CD8-positive, alpha-beta memory T cell (primary cell): ENCODE data around the gene ARMC8. TPM values are rescaled to one million over a fixed set of nuclear protein-coding genes. Genes with fewer than 3 reads are reported as not detected.

Experiments
- CTCF ChIA-PET: fragments of 350-600 bp; sonication (Branson Sonifier 250); formaldehyde crosslinking; loops from one replicate; lab custom pipeline; 2021; ENCODE audit warnings: antibody characterized with exemption; lab: Charles Lee
- POLR2A ChIA-PET: fragments of 350-600 bp; sonication (Branson Sonifier 250); formaldehyde crosslinking; loops from one replicate; lab custom pipeline; 2021; ENCODE audit warnings: antibody characterized with exemption; lab: Charles Lee
- DNase-seq, 5 donors: peaks; one replicate each; pipeline versions ENCODE4 v3.0.0 to v3.0.0-alpha.2; 2020 to 2022; ENCODE audit warnings: mixed read lengths in 1 of 5
- H3K27ac ChIP-seq: one replicate; pipeline ENCODE4 v1.7.0; 2013; ENCODE audit warnings: low read depth, mild to moderate bottlenecking, low read length, moderate library complexity
- H3K27me3 ChIP-seq: 2 replicates; pipeline ENCODE4 v1.7.0; 2013; ENCODE audit warnings: low read length, mild to moderate bottlenecking; ENCODE audit not compliant: insufficient read depth, poor library complexity, severe bottlenecking
- H3K36me3 ChIP-seq: 2 replicates; pipeline ENCODE4 v1.7.0; 2013; ENCODE audit warnings: mild to moderate bottlenecking, low read length, moderate library complexity; ENCODE audit not compliant: insufficient read depth
- H3K4me1 ChIP-seq: 2 replicates; pipeline ENCODE4 v1.7.0; 2013; ENCODE audit warnings: mild to moderate bottlenecking, low read length, moderate library complexity; ENCODE audit not compliant: insufficient read depth
- H3K4me3 ChIP-seq: 2 replicates; pipeline ENCODE4 v1.7.0; 2013; ENCODE audit warnings: mild to moderate bottlenecking, low read length
- H3K9me3 ChIP-seq: 2 replicates; pipeline ENCODE4 v1.7.0; 2013; ENCODE audit warnings: mild to moderate bottlenecking, low read length
- H3K27ac Mint-ChIP-seq, 8 donors: one replicate each; pipeline ENCODE4 v1.8.0; 2020 to 2021; ENCODE audit warnings: mixed read lengths in 8 of 8, mild to moderate bottlenecking in 6 of 8, inconsistent platforms in 3 of 8, moderate library complexity in 3 of 8
- H3K27me3 Mint-ChIP-seq, 2 donors: one replicate each; pipeline ENCODE4 v1.8.0; 2020 to 2021; ENCODE audit warnings: mixed read lengths in 2 of 2, mild to moderate bottlenecking in 1 of 2, moderate library complexity in 1 of 2
- H3K36me3 Mint-ChIP-seq, 3 donors: one replicate each; pipeline ENCODE4 v1.8.0; 2020 to 2021; ENCODE audit warnings: mixed read lengths in 3 of 3, inconsistent platforms in 1 of 3, mild to moderate bottlenecking in 1 of 3
- H3K4me1 Mint-ChIP-seq, 3 donors: one replicate each; pipeline ENCODE4 v1.8.0; 2020 to 2021; ENCODE audit warnings: mixed read lengths in 3 of 3, inconsistent platforms in 1 of 3, mild to moderate bottlenecking in 1 of 3
- H3K4me3 Mint-ChIP-seq, 7 donors: one replicate each; pipeline ENCODE4 v1.8.0; 2020 to 2021; ENCODE audit warnings: mixed read lengths in 7 of 7, mild to moderate bottlenecking in 6 of 7, moderate library complexity in 4 of 7, inconsistent platforms in 2 of 7
- H3K9me3 Mint-ChIP-seq, 5 donors: one replicate each; pipeline ENCODE4 v1.8.0; 2020 to 2022; ENCODE audit warnings: mixed read lengths in 5 of 5, mild to moderate bottlenecking in 3 of 5, moderate library complexity in 2 of 5, inconsistent platforms in 1 of 5
- polyA plus RNA-seq: library from polyadenylated mRNA; unstranded; fragments of 300-500 nt; fragmentation: Illumina TruSeq; gene quantifications from one replicate; pipeline ENCODE4 v1.2.3, GENCODE V29; 2021
- total RNA-seq, 2 experiments: library from RNA; stranded (reverse); gene quantifications; one replicate each; pipeline ENCODE4 v1.2.3, GENCODE V29; 2021

ARMC8 gene
- total and polyA plus RNA-seq, 3 experiments from 2014 or later, result 43.6 to 54.4 (median 47.7) TPM

- H3K27ac ChIP-seq, result peak within 1 kb of the TSS; percentile 82
- H3K36me3 ChIP-seq, result no peaks in the 10 kb centered on the region
- ChIA-PET CTCF (interaction anchor here (0.8 to 1.8 kb wide), 13 partner anchors 8 to 155 kb away, joined by 3 to 6 read pairs (median 4); partner anchors contain the start of gene DBR1), POLR2A (interaction anchor here (0.6 kb wide), 1 partner anchor 97 kb away, joined by 6 read pairs; no protein-coding TSS in a partner anchor)
- peaks cover 0 to 5% (median 0%) of the 10 kb centered on the region in 3 donors for H3K36me3 Mint-ChIP-seq
- H3K9me3 Mint-ChIP-seq, result no peaks in the 10 kb centered on the region
- H3K9me3 ChIP-seq, result no peaks in the 10 kb centered on the region
- DNase-seq, result peak; percentile 87 to 97 (median 92)
- peak within 1 kb of the TSS; percentile 80 to 99 (median 98) for H3K27ac Mint-ChIP-seq
- H3K27me3 Mint-ChIP-seq, result peaks cover 0 to 4% of the 10 kb centered on the region in 2 donors
- peak within 1 kb of the TSS; percentile 95 to 98 (median 98) for H3K4me3 Mint-ChIP-seq
- no peaks in the 10 kb centered on the region for H3K27me3 ChIP-seq
- peaks cover 7% of the 10 kb centered on the region for H3K4me1 ChIP-seq
- peak within 1 kb of the TSS; percentile 80 for H3K4me3 ChIP-seq
- H3K4me1 Mint-ChIP-seq, result peaks cover 25 to 38% (median 30%) of the 10 kb centered on the region in 3 donors
These were observed 142.3 kb downstream of the ARMC8 start, which contains the start of gene NME9 for GRCh38 chr3:138329127-138329983. Gene NME9, minus strand, starts transcription at chr3:138329851. Its CDS starts 516 bp downstream, at chr3:138329335.

- Mint-ChIP-seq H3K27ac (peak overlapping the region; percentile 80 to 99 (median 98)), H3K4me3 (peak overlapping the region; percentile 95 to 98 (median 98)), H3K4me1 (peaks cover 22 to 32% (median 28%) of the 10 kb centered on the region in 3 donors), H3K9me3 (no peaks in the 10 kb centered on the region), H3K27me3 (peaks cover 0 to 4% of the 10 kb centered on the region in 2 donors), H3K36me3 (peaks cover 0 to 5% (median 0%) of the 10 kb centered on the region in 3 donors)
- CTCF ChIA-PET, result interaction anchor here (1.3 kb wide), 1 partner anchor 16 kb away, joined by 4 read pairs; no protein-coding TSS in a partner anchor
- peak overlapping the region; percentile 80 for H3K4me3 ChIP-seq
- H3K27ac ChIP-seq, result peak overlapping the region; percentile 82
- no peaks in the 10 kb centered on the region for H3K27me3 ChIP-seq
- peaks cover 7% of the 10 kb centered on the region for H3K4me1 ChIP-seq
- POLR2A ChIA-PET, result no interaction called here
- DNase-seq, result no peak
- no peaks in the 10 kb centered on the region for H3K9me3 ChIP-seq
- H3K36me3 ChIP-seq, result no peaks in the 10 kb centered on the region
These were observed 142.8 kb downstream of the ARMC8 start for GRCh38 chr3:138329984-138330293.

GRCh38 chr3:138331143-138331894 is 144.2 kb downstream of the ARMC8 start:
- Mint-ChIP-seq H3K27me3 (peaks cover 0 to 4% of the 10 kb centered on the region in 2 donors), H3K4me1 (peaks cover 21 to 30% (median 28%) of the 10 kb centered on the region in 3 donors), H3K4me3 (peak overlapping the region in 4 of 7 donors; percentile 3 to 95 (median 44)), H3K9me3 (no peaks in the 10 kb centered on the region), H3K36me3 (peaks cover 0 to 5% (median 0%) of the 10 kb centered on the region in 3 donors), H3K27ac (peak overlapping the region in 6 of 8 donors; percentile 26 to 98 (median 64))
- Histone ChIP-seq H3K36me3 (no peaks in the 10 kb centered on the region), H3K27ac (no peak overlapping the region), H3K4me1 (peaks cover 7% of the 10 kb centered on the region), H3K27me3 (no peaks in the 10 kb centered on the region), H3K4me3 (no peak overlapping the region), H3K9me3 (no peaks in the 10 kb centered on the region)
- ChIA-PET CTCF (interaction anchor here (1.0 to 1.8 kb wide), 3 partner anchors 15 to 144 kb away, joined by 3 to 4 read pairs (median 4); partner anchors contain the start of gene ARMC8), POLR2A (no interaction called here)
- no peak for DNase-seq

- peak overlapping the region in 5 of 8 donors; percentile 4 to 86 (median 55) for H3K27ac Mint-ChIP-seq
- Histone ChIP-seq H3K27me3 (no peaks in the 10 kb centered on the region), H3K4me3 (no peak overlapping the region), H3K4me1 (peaks cover 7% of the 10 kb centered on the region), H3K27ac (no peak overlapping the region), H3K36me3 (no peaks in the 10 kb centered on the region), H3K9me3 (no peaks in the 10 kb centered on the region)
- CTCF ChIA-PET, result interaction anchor here (1.1 kb wide), 1 partner anchor 9 kb away, joined by 3 read pairs; no protein-coding TSS in a partner anchor
- peaks cover 21 to 30% (median 27%) of the 10 kb centered on the region in 3 donors for H3K4me1 Mint-ChIP-seq
- H3K4me3 Mint-ChIP-seq, result peak overlapping the region in 1 of 7 donors; percentile 74
- POLR2A ChIA-PET, result no interaction called here
- H3K36me3 Mint-ChIP-seq, result peaks cover 0 to 5% (median 0%) of the 10 kb centered on the region in 3 donors
- no peaks in the 10 kb centered on the region for H3K9me3 Mint-ChIP-seq
- peaks cover 0 to 4% of the 10 kb centered on the region in 2 donors for H3K27me3 Mint-ChIP-seq
- DNase-seq, result peak in 1 of 5 donors; percentile 10
These were observed 145.5 kb downstream of the ARMC8 start for GRCh38 chr3:138332472-138333073.

- H3K4me3 ChIP-seq, result no peak overlapping the region
- H3K27ac ChIP-seq, result no peak overlapping the region
- Mint-ChIP-seq H3K27ac (peak overlapping the region in 1 of 8 donors; percentile 7), H3K4me1 (peaks cover 9 to 13% (median 10%) of the 10 kb centered on the region in 3 donors), H3K4me3 (no peak overlapping the region), H3K9me3 (no peaks in the 10 kb centered on the region), H3K27me3 (peaks cover 0 to 2% of the 10 kb centered on the region in 2 donors), H3K36me3 (peaks cover 0 to 2% (median 1%) of the 10 kb centered on the region in 3 donors)
- H3K4me1 ChIP-seq, result no peaks in the 10 kb centered on the region
- ChIA-PET CTCF (no interaction called here), POLR2A (no interaction called here)
- no peaks in the 10 kb centered on the region for H3K27me3 ChIP-seq
- no peaks in the 10 kb centered on the region for H3K9me3 ChIP-seq
- no peak for DNase-seq
- H3K36me3 ChIP-seq, result no peaks in the 10 kb centered on the region
These were observed 147.5 kb downstream of the ARMC8 start for GRCh38 chr3:138334608-138335007.

GRCh38 chr3:138336454-138336999 is 149.4 kb downstream of the ARMC8 start:
- Mint-ChIP-seq H3K36me3 (peaks cover 0 to 1% (median 0%) of the 10 kb centered on the region in 3 donors), H3K9me3 (no peaks in the 10 kb centered on the region), H3K27ac (no peak overlapping the region), H3K4me3 (no peak overlapping the region), H3K4me1 (peaks cover 3 to 6% (median 3%) of the 10 kb centered on the region in 3 donors), H3K27me3 (peaks cover 0 to 2% of the 10 kb centered on the region in 2 donors)
- no peak for DNase-seq
- CTCF ChIA-PET, result interaction anchor here (1.3 kb wide), 1 partner anchor 9 kb away, joined by 4 read pairs; no protein-coding TSS in a partner anchor
- POLR2A ChIA-PET, result no interaction called here
- H3K27me3 ChIP-seq, result no peaks in the 10 kb centered on the region
- no peaks in the 10 kb centered on the region for H3K4me1 ChIP-seq
- H3K27ac ChIP-seq, result no peak overlapping the region
- H3K4me3 ChIP-seq, result no peak overlapping the region
- H3K36me3 ChIP-seq, result no peaks in the 10 kb centered on the region
- H3K9me3 ChIP-seq, result no peaks in the 10 kb centered on the region

- Mint-ChIP-seq H3K27ac (no peak overlapping the region), H3K9me3 (no peaks in the 10 kb centered on the region), H3K4me3 (no peak overlapping the region), H3K27me3 (peaks cover 2% of the 10 kb centered on the region in 2 donors), H3K4me1 (no peaks in the 10 kb centered on the region), H3K36me3 (peaks cover 0 to 1% (median 0%) of the 10 kb centered on the region in 3 donors)
- DNase-seq, result no peak
- ChIA-PET CTCF (no interaction called here), POLR2A (no interaction called here)
- Histone ChIP-seq H3K36me3 (no peaks in the 10 kb centered on the region), H3K4me3 (no peak overlapping the region), H3K27ac (no peak overlapping the region), H3K9me3 (no peaks in the 10 kb centered on the region), H3K4me1 (no peaks in the 10 kb centered on the region), H3K27me3 (no peaks in the 10 kb centered on the region)
These were observed 151.1 kb downstream of the ARMC8 start for GRCh38 chr3:138338244-138338643.
